HFFc6 (cell line): ENCODE results near the gene CCDC171. TPM values are rescaled to one million over a fixed set of nuclear protein-coding genes. Genes with fewer than 3 reads are reported as not detected.
A peak's percentile ranks its signal among the peaks of the same experiment; 100 is the strongest.
"Not testable (repeated sequence)": the region's sequence is repeated elsewhere in the genome, so short reads cannot be mapped to it uniquely, and the experiment has no call there.

ENCODE experiments used
- DNase-seq: peaks from one replicate; pipeline ENCODE4 v3.0.0-alpha.2; 2018
- H3K27ac Mint-ChIP-seq: 2 replicates; pipeline ENCODE4 v1.8.0; 2020; ENCODE audit warnings: mild to moderate bottlenecking, mixed read lengths
- H3K27me3 Mint-ChIP-seq: 2 replicates; pipeline ENCODE4 v1.8.0; 2021; ENCODE audit warnings: mild to moderate bottlenecking, moderate library complexity, mixed read lengths; ENCODE audit not compliant: insufficient read depth
- H3K36me3 Mint-ChIP-seq: 2 replicates; pipeline ENCODE4 v1.8.0; 2021; ENCODE audit warnings: low read depth, mixed read lengths
- H3K4me1 Mint-ChIP-seq: 2 replicates; pipeline ENCODE4 v1.8.0; 2020; ENCODE audit warnings: low read depth, mixed read lengths
- H3K4me3 Mint-ChIP-seq: 2 replicates; pipeline ENCODE4 v1.8.0; 2020; ENCODE audit warnings: mild to moderate bottlenecking, moderate library complexity, mixed read lengths
- H3K9me3 Mint-ChIP-seq: 2 replicates; pipeline ENCODE4 v1.8.0; 2020; ENCODE audit warnings: mild to moderate bottlenecking, mixed read lengths
- CTCF ChIP-seq: fragments of 200-600 bp; sonication (generic); IDR thresholded peaks from 2 replicates; pipeline ENCODE4 v1.5.0; 2021; ENCODE audit warnings: antibody characterized with exemption, mild to moderate bottlenecking
- total RNA-seq, 6 experiments: library from RNA; stranded (reverse); fragmentation: NEBNext Ultra II Directional; extraction: Animal tissue kit (Norgen Biotek cat#: 25700); gene quantifications; 2 replicates in 1 of 6; 3 replicates in 5 of 6; pipeline ENCODE4 v1.2.3, GENCODE V29; 2021

The CCDC171 gene
- total RNA-seq, 6 experiments from 2014 or later, result 0.48 to 0.86 (median 0.57) TPM

- H3K27me3 Mint-ChIP-seq, result no peaks in the 10 kb centered on the region
- H3K9me3 Mint-ChIP-seq, result peaks cover 3% of the 10 kb centered on the region
- H3K36me3 Mint-ChIP-seq, result no peaks in the 10 kb centered on the region
- no peak for TF ChIP-seq CTCF
- no peak overlapping the region for H3K27ac Mint-ChIP-seq
- no peak overlapping the region for H3K4me3 Mint-ChIP-seq
- no peak for DNase-seq
- H3K4me1 Mint-ChIP-seq, result no peaks in the 10 kb centered on the region
Measured at GRCh38 chr9:15592317-15592716, 39.5 kb downstream of the CCDC171 start.

- H3K36me3 Mint-ChIP-seq, H3K4me3 Mint-ChIP-seq, H3K27ac Mint-ChIP-seq, H3K9me3 Mint-ChIP-seq, H3K27me3 Mint-ChIP-seq, DNase-seq, H3K4me1 Mint-ChIP-seq: not testable (repeated sequence)
Measured at GRCh38 chr9:15592940-15593339, 40.1 kb downstream of the CCDC171 start.

- H3K9me3 Mint-ChIP-seq, result peaks cover 11% of the 10 kb centered on the region
- not testable (repeated sequence) for DNase-seq, H3K36me3 Mint-ChIP-seq, H3K27ac Mint-ChIP-seq, H3K4me1 Mint-ChIP-seq, H3K27me3 Mint-ChIP-seq, H3K4me3 Mint-ChIP-seq
Measured at GRCh38 chr9:15600666-15601330, 48.0 kb downstream of the CCDC171 start.

GRCh38 chr9:15606643-15607472 lies 54.0 kb downstream of the CCDC171 start:
- Mint-ChIP-seq H3K27ac (no peak overlapping the region), H3K36me3 (no peaks in the 10 kb centered on the region), H3K4me3 (no peak overlapping the region), H3K9me3 (no peaks in the 10 kb centered on the region), H3K27me3 (no peaks in the 10 kb centered on the region), H3K4me1 (peaks cover 11% of the 10 kb centered on the region; the same call in 1 of the 2 replicates)
- TF ChIP-seq CTCF, result peak; percentile 95
- peak; percentile 53 for DNase-seq

GRCh38 chr9:15612962-15613361 lies 60.1 kb downstream of the CCDC171 start:
- Mint-ChIP-seq H3K9me3 (no peaks in the 10 kb centered on the region), H3K4me3 (no peak overlapping the region), H3K36me3 (no peaks in the 10 kb centered on the region), H3K27ac (no peak overlapping the region), H3K27me3 (no peaks in the 10 kb centered on the region), H3K4me1 (no peaks in the 10 kb centered on the region)
- TF ChIP-seq CTCF, result no peak
- DNase-seq, result no peak

- Mint-ChIP-seq H3K27me3 (peaks cover 2% of the 10 kb centered on the region), H3K4me1 (no peaks in the 10 kb centered on the region), H3K4me3 (no peak overlapping the region), H3K36me3 (no peaks in the 10 kb centered on the region), H3K27ac (no peak overlapping the region), H3K9me3 (no peaks in the 10 kb centered on the region)
- no peak for TF ChIP-seq CTCF
- DNase-seq, result no peak
Measured at GRCh38 chr9:15617782-15618181, 64.9 kb downstream of the CCDC171 start.
